SK-N-SH (cell line): Measurements from ENCODE around the gene IL17RC.

Experiments used
- EP300 ChIP-seq, 2 experiments: IDR thresholded peaks; 2 replicates each; pipeline versions ENCODE4 v1.4.0 to v1.6.1; 2012; ENCODE audit warnings: borderline replicate concordance in 1 of 2, low read depth in 1 of 2, low read length in 1 of 2
- EZH2phosphoT487 ChIP-seq: fragments of 200-600 bp; sonication (generic); IDR thresholded peaks from 2 replicates; pipeline ENCODE4 v1.6.1; 2017; ENCODE audit warnings: low read depth, mixed run types, mild to moderate bottlenecking, antibody characterized with exemption, moderate library complexity, borderline replicate concordance
- FOSL2 ChIP-seq: IDR thresholded peaks from 2 replicates; pipeline ENCODE4 v1.4.0; 2012; ENCODE audit warnings: low read depth, mild to moderate bottlenecking, moderate library complexity, borderline replicate concordance
- FOXJ3 ChIP-seq: sonication (generic); formaldehyde crosslinking; IDR thresholded peaks from 2 replicates; pipeline ENCODE4 v1.5.1; 2020; ENCODE audit warnings: mild to moderate bottlenecking, missing genetic modification reagents
- GABPA ChIP-seq: IDR thresholded peaks from 2 replicates; pipeline ENCODE4 v1.4.0; 2012; ENCODE audit warnings: low read depth, mild to moderate bottlenecking
- JUND ChIP-seq: IDR thresholded peaks from 2 replicates; pipeline ENCODE4 v1.4.0; 2012
- POLR2AphosphoS5 ChIP-seq: IDR thresholded peaks from 2 replicates; pipeline ENCODE4 v1.6.1; 2012; ENCODE audit warnings: low read depth, low read length
- RCOR1 ChIP-seq: fragments of 150-350 bp; IDR thresholded peaks from 2 replicates; pipeline ENCODE4 v1.6.1; 2017; ENCODE audit warnings: antibody characterized with exemption, low read length
- SMC3 ChIP-seq: IDR thresholded peaks from 2 replicates; pipeline ENCODE4 v1.6.1; 2012; ENCODE audit warnings: low read depth, low read length, improper control_type of control experiment
- TCF12 ChIP-seq: IDR thresholded peaks from 2 replicates; pipeline ENCODE4 v1.4.0; 2012
- TEAD4 ChIP-seq: IDR thresholded peaks from 2 replicates; pipeline ENCODE4 v1.4.0; 2012; ENCODE audit warnings: mild to moderate bottlenecking, borderline replicate concordance; ENCODE audit not compliant: insufficient read depth
- TF ChIP-seq, protein P1 (sequence below): fragments of 200-600 bp; sonication (generic); IDR thresholded peaks from 2 replicates; pipeline ENCODE4 v1.6.1; 2017; ENCODE audit warnings: antibody characterized with exemption, mild to moderate bottlenecking, moderate library complexity
- TF ChIP-seq, protein P2 (sequence below): fragments of 150-350 bp; IDR thresholded peaks from 2 replicates; pipeline ENCODE4 v1.6.1; 2016; ENCODE audit warnings: mild to moderate bottlenecking, low read depth, low read length
- TF ChIP-seq, protein P3 (sequence below): IDR thresholded peaks from 2 replicates; pipeline ENCODE4 v1.4.0; 2012; ENCODE audit warnings: low read depth

DNA sequence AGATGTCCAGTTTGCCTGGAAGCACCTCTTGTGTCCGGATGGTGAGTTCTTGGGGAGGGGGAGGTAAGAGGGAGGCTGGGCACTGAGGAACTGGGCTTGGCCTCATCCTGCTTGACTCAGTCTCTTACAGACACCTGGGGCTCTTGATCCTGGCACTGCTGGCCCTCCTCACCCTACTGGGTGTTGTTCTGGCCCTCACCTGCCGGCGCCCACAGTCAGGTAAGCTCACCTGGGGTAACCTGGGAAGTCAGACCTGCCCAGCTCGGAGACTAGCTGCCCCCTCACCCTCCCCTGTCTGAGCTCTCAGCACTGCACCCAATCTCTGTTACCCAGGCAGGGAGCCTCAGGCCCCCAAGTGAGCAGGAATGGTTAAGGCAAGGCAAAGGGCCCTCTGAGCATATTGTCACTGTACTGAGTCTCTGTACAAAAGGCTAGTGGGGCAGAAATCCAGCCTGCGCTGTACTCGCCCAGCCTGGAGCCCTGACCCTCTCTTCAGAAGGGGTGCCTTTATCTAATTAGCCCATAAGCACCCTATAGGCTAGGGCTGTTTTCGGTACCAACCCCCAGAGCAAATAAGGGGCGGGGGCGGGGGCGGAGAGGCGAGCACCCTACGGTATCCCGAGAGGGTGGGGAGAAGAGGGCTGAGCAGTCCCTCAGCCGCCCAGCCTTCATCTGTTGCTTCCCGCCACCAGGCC lies 2.2 kb upstream of the IL17RC start:
- TF ChIP-seq TCF12: no peak
- TF ChIP-seq, protein P1, sequence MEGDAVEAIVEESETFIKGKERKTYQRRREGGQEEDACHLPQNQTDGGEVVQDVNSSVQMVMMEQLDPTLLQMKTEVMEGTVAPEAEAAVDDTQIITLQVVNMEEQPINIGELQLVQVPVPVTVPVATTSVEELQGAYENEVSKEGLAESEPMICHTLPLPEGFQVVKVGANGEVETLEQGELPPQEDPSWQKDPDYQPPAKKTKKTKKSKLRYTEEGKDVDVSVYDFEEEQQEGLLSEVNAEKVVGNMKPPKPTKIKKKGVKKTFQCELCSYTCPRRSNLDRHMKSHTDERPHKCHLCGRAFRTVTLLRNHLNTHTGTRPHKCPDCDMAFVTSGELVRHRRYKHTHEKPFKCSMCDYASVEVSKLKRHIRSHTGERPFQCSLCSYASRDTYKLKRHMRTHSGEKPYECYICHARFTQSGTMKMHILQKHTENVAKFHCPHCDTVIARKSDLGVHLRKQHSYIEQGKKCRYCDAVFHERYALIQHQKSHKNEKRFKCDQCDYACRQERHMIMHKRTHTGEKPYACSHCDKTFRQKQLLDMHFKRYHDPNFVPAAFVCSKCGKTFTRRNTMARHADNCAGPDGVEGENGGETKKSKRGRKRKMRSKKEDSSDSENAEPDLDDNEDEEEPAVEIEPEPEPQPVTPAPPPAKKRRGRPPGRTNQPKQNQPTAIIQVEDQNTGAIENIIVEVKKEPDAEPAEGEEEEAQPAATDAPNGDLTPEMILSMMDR: no peak
- TF ChIP-seq, protein P2, sequence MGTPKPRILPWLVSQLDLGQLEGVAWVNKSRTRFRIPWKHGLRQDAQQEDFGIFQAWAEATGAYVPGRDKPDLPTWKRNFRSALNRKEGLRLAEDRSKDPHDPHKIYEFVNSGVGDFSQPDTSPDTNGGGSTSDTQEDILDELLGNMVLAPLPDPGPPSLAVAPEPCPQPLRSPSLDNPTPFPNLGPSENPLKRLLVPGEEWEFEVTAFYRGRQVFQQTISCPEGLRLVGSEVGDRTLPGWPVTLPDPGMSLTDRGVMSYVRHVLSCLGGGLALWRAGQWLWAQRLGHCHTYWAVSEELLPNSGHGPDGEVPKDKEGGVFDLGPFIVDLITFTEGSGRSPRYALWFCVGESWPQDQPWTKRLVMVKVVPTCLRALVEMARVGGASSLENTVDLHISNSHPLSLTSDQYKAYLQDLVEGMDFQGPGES: no peak
- no peak for TF ChIP-seq RCOR1
- TF ChIP-seq GABPA: no peak
- no peak for TF ChIP-seq POLR2AphosphoS5
- no peak for TF ChIP-seq FOSL2
- TF ChIP-seq EP300 (IDR thresholded peaks at IDR 0.05; ENCODE audit: borderline replicate concordance in 1 of 2, low read depth in 1 of 2, low read length in 1 of 2): no peak
- TF ChIP-seq JUND: no peak
- no peak for TF ChIP-seq FOXJ3
- TF ChIP-seq, protein P3, sequence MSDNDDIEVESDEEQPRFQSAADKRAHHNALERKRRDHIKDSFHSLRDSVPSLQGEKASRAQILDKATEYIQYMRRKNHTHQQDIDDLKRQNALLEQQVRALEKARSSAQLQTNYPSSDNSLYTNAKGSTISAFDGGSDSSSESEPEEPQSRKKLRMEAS: no peak
- no peak for TF ChIP-seq SMC3
- TF ChIP-seq TEAD4: no peak
- no peak for TF ChIP-seq EZH2phosphoT487
